ENCODE results near the gene TAAR6. TPM values are rescaled to one million over a fixed set of nuclear protein-coding genes. Genes with fewer than 3 reads are reported as not detected.

Gene TAAR6
- total and polyA plus RNA-seq, 9 of the 15 experiments (the other 6 are each of a cell fraction or from before 2014, with no cell fraction given) = not detected

GRCh38 chr6:132520953-132521352 is 49.2 kb upstream of the TAAR6 start:
- Histone ChIP-seq H3K36me3 (ENCODE audit: control insufficient read depth, insufficient read depth, low read length) (no peaks in the 10 kb centered on the region), H3K4me2 (ENCODE audit: insufficient read depth, low read length) (no peak overlapping the region), H4K20me1 (replicated peaks; ENCODE audit: control insufficient read depth, insufficient read depth, low read length) (no peaks in the 10 kb centered on the region), H2AFZ (ENCODE audit: low read depth, low read length) (no peak overlapping the region), H3K27me3 (ENCODE audit: control insufficient read depth in 2 of 2, insufficient read depth in 2 of 2, low read length in 2 of 2) (peaks cover 4 to 7% of the 10 kb centered on the region in 2 experiments; a peak in 4 of 5 replicates), H3K27ac (ENCODE audit: extremely low read depth, low read depth, low read length) (no peak overlapping the region), H3K4me1 (replicated peaks in 1 of 2; ENCODE audit: control insufficient read depth in 2 of 2, insufficient read depth in 2 of 2, low read length in 2 of 2) (no peaks in the 10 kb centered on the region), H3K79me2 (ENCODE audit: control insufficient read depth, insufficient read depth, low read length) (no peaks in the 10 kb centered on the region), H3K9me1 (ENCODE audit: control insufficient read depth, insufficient read depth, low read length) (no peaks in the 10 kb centered on the region), H3K4me3 (no peak overlapping the region), H3K9me3 (replicated peaks; ENCODE audit: control insufficient read depth, insufficient read depth, low read depth, low read length) (no peaks in the 10 kb centered on the region), H3K9ac (ENCODE audit: insufficient read depth in 1 of 2, low read depth in 2 of 2, low read length in 2 of 2) (no peak overlapping the region)
- in situ Hi-C loops (cut with MboI) = loop anchor here (25.0 kb wide), 1 partner anchor 1566 kb away; no protein-coding TSS in a partner anchor
- TF ChIP-seq NELFE (IDR thresholded peaks at IDR 0.05; ENCODE audit: insufficient read depth, insufficient read length) = no peak
- no peak for TF ChIP-seq ARNT (IDR thresholded peaks at IDR 0.05)
- no peak for TF ChIP-seq U2AF1 (optimal IDR thresholded peaks at IDR 0.05; ENCODE audit: low read depth, low read length)
- TF ChIP-seq POLR2A (conservative IDR thresholded peaks at IDR 0.05) = no peak
- no peak for TF ChIP-seq SAP30 (IDR thresholded peaks at IDR 0.05; ENCODE audit: borderline replicate concordance, insufficient read depth, low read depth, low read length, poor library complexity, severe bottlenecking)
- no peak for TF ChIP-seq ZSCAN29 (IDR thresholded peaks at IDR 0.05)
- no peak for TF ChIP-seq FOXP4 (CRISPR knock-in tag; IDR thresholded peaks at IDR 0.05; ENCODE audit: borderline replicate concordance)
- TF ChIP-seq DLX4 (CRISPR knock-in tag; IDR thresholded peaks at IDR 0.05) = no peak
- TF ChIP-seq KLF13 (tag; IDR thresholded peaks at IDR 0.05; ENCODE audit: borderline replicate concordance, low read depth) = no peak
- TF ChIP-seq NRF1 (conservative IDR thresholded peaks at IDR 0.05 in 1 of 2, IDR thresholded peaks at IDR 0.05 in 1 of 2) = no peak
- TF ChIP-seq ZBTB1 (CRISPR knock-in tag; IDR thresholded peaks at IDR 0.05; ENCODE audit: borderline replicate concordance, low read depth) = no peak
- TF ChIP-seq SIRT6 (IDR thresholded peaks at IDR 0.05; ENCODE audit: low read depth, low read length) = no peak
- no peak for TF ChIP-seq ZNF224 (CRISPR knock-in tag; IDR thresholded peaks at IDR 0.05)
- TF ChIP-seq RBFOX2 (IDR thresholded peaks at IDR 0.05; ENCODE audit: low read depth, low read length) = no peak
- TF ChIP-seq FOXO4 (CRISPR knock-in tag; IDR thresholded peaks at IDR 0.05) = no peak
- TF ChIP-seq SNRNP70 (optimal IDR thresholded peaks at IDR 0.05; ENCODE audit: low read depth, low read length) = no peak
- TF ChIP-seq CBX2 (IDR thresholded peaks at IDR 0.05; ENCODE audit: insufficient read depth, low read length, poor library complexity, severe bottlenecking) = no peak
- 0% methylated on average over 2 of the region's 2 CpGs for WGBS (ENCODE audit: insufficient coverage, low coverage, missing lambda C conversion rate)
- CTCF ChIA-PET (ENCODE audit: low intra/inter-chr PET ratio) = no interaction called here
- FAIRE-seq = no peak
- BruUV-seq (replicated peaks) = no TSS peak
- intact Hi-C loops (cut with micrococcal nuclease) = loop anchor here (10.0 kb wide), 1 partner anchor 1394 kb away; no protein-coding TSS in a partner anchor
- no peak for ATAC-seq
- POLR2A ChIA-PET = no interaction called here
- no peak for DNase-seq (ENCODE audit: extremely low read depth in 1 of 4, low spot score in 3 of 4)
